HG02884 (cell line): ENCODE results near the gene CAST.
"Not testable (repeated sequence)": the region's sequence is repeated elsewhere in the genome, so short reads cannot be mapped to it uniquely, and the experiment has no call there.

Experiments used
- ATAC-seq: cut with Tn5 transposase; IDR thresholded peaks from one replicate; pipeline ENCODE4 v1.9.1; 2021; ENCODE audit warnings: mild to moderate bottlenecking, moderate library complexity; ENCODE audit not compliant: unreplicated experiment

CAST gene, protein sequence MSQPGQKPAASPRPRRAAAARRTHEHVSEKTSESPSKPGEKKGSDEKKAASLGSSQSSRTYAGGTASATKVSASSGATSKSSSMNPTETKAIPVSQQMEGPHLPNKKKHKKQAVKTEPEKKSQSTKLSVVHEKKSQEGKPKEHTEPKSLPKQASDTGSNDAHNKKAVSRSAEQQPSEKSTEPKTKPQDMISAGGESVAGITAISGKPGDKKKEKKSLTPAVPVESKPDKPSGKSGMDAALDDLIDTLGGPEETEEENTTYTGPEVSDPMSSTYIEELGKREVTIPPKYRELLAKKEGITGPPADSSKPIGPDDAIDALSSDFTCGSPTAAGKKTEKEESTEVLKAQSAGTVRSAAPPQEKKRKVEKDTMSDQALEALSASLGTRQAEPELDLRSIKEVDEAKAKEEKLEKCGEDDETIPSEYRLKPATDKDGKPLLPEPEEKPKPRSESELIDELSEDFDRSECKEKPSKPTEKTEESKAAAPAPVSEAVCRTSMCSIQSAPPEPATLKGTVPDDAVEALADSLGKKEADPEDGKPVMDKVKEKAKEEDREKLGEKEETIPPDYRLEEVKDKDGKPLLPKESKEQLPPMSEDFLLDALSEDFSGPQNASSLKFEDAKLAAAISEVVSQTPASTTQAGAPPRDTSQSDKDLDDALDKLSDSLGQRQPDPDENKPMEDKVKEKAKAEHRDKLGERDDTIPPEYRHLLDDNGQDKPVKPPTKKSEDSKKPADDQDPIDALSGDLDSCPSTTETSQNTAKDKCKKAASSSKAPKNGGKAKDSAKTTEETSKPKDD

GRCh38 chr5:96661855-96662724, at the start of gene CAST:
Gene CAST, plus strand, starts transcription at chr5:96662376. Its CDS starts 47 bp downstream, at chr5:96662423.
- ATAC-seq: peak; percentile 44

GRCh38 chr5:96614110-96614691, 48.0 kb upstream of the CAST start:
- ATAC-seq: peak; percentile 60

- no peak for ATAC-seq
Observed at GRCh38 chr5:96615223-96615622, 47.0 kb upstream of the CAST start.

GRCh38 chr5:96616801-96617200, 45.4 kb upstream of the CAST start:
- no peak for ATAC-seq

GRCh38 chr5:96618311-96619016, 43.7 kb upstream of the CAST start:
- not testable (repeated sequence) for ATAC-seq

DNA sequence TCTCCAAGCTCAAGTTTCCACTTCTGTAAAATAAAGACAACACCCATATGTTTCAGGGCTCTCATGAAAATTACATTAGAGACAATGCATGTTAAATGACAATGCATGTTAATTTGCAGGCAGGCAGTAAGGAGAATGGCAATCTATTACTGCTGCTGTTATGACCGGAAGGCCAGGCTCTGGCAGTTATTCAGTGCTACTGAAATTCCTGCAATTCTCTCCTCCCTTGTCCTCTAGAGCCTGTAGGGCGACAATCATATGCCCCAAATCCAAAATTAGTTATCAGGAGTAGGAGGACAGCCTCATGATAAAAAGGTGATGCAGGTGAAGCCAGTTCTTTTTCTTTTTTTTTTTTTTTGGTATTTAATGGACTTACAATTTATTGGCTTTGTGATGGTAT, 42.2 kb upstream of the CAST start:
- ATAC-seq: no peak

DNA sequence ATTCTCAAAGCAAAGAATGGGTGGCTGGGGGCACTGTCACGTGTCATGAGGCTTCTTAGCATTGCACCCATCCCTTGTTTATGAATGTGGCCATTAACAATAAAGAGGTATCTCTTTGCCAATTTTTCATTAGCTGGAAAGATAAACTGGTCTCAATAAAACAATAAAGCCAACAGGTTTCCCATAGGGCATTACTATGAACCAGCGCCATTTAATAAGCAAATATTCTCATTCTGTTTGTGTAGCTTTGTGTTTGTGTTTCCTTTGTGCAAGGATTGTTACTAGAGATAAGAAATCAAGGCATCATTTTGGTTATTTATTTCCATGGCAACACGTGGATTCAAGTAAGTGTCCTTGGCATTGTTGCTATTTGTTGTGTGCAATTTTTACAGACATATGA, 37.6 kb upstream of the CAST start:
- ATAC-seq: no peak

GRCh38 chr5:96625365-96625764, 36.8 kb upstream of the CAST start:
- no peak for ATAC-seq

DNA sequence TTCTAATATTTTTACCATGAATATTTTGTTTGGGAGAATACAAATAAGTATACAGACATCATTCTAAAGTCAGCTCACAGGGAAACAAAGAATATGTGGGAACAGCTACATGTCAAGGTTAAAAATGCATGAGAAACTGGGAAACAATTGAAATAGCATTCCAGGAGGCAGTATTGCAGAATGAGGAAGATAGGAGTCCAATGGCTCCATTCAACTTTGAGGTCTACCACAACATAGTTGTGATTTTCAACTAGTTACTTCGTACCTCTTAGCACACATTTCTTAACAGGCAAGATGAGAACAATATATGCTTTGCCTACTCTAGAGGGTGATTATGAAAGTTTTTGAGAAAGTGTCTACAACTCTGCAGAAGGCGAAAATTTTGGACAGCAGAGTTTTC, 35.2 kb upstream of the CAST start:
- no peak for ATAC-seq

GRCh38 chr5:96627792-96628398, 34.3 kb upstream of the CAST start:
- ATAC-seq: peak; percentile 48

GRCh38 chr5:96628406-96628805, 33.8 kb upstream of the CAST start:
- ATAC-seq: no peak

DNA sequence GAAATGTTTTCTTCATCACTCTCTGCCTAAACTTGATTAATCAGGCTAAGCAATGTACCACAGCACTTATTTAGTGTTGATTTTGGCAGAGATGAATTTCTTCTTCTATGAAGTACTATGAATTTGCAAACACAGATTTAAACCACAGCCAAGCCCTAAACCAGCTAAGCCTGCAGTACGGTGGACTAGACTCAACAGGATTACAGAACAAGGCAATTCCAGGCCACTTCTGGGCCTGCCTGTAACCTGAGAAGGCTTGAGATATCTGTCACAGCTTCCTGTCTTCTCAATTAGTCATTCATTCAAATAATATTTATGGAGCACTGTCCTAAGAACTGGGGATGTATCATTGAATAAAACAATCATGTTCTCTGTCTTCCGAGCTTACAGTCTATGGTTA, 32.4 kb upstream of the CAST start:
- no peak for ATAC-seq

GRCh38 chr5:96633820-96634219, 28.4 kb upstream of the CAST start:
- ATAC-seq: no peak

- ATAC-seq: no peak
Observed at GRCh38 chr5:96634881-96635280, 27.3 kb upstream of the CAST start.

- ATAC-seq: no peak
Observed at GRCh38 chr5:96636046-96636445, 26.1 kb upstream of the CAST start.

DNA sequence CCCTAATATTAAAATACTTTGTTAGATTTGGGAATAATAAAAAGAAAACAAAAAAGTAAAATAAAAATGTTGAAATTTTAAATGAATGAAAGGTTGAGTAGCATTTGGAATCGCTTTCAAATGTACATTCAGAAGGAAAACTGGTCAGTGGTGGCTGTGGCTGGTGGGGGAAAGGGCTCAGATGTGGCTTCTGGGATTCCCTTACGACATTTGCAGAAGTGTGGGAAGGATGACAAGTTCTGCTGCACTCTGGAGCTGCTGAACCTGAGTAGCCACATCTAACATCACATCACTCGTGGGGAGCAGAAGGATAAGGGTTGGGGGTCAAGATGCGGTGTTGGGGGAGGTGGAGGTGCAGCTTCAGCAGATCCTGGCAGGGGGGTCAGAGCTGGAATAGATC, 25.6 kb upstream of the CAST start:
- ATAC-seq: no peak

DNA sequence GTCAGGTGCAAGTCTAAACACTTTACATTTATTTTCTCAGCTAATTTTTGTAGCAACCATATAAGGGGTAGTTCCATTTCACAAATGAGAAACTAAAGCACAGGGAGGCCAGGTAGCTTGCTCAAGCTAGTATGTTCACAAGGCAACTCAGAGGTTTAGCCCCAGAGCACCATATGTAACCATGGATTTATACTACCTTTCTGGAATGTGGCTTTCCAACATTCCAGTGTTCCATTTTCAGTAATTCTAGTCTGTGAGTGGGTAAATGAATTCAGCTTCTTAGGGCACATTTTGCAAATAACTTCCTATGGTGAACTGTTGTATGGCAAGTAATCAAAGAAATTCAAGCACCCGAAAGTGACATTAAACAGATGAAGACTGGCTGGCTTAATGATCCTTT, 25.0 kb upstream of the CAST start:
- no peak for ATAC-seq

GRCh38 chr5:96638561-96638960, 23.6 kb upstream of the CAST start:
- ATAC-seq: no peak

DNA sequence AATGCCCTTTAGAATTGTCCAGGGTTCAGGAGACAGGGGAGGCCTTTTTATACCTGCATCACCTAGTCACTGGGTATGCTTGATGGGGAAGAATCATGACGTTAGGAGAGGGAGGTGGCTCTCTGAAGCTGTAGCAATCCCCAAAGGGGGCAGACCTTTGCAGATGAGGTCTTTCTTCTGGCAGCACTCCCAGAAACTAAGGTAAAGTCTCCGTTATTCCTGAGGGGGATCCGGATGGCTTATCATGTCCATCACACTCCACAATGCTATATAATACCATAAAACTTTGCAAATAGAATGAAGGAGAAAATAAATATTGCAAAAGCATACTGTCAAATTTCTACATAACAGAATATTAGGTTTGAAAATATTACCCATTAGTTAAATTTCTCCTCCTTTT, 21.5 kb upstream of the CAST start:
- ATAC-seq: no peak
